ENCODE results near the gene BICDL1.
"Not testable (repeated sequence)": the region's sequence is repeated elsewhere in the genome, so short reads cannot be mapped to it uniquely, and the experiment has no call there.

Gene BICDL1

DNA sequence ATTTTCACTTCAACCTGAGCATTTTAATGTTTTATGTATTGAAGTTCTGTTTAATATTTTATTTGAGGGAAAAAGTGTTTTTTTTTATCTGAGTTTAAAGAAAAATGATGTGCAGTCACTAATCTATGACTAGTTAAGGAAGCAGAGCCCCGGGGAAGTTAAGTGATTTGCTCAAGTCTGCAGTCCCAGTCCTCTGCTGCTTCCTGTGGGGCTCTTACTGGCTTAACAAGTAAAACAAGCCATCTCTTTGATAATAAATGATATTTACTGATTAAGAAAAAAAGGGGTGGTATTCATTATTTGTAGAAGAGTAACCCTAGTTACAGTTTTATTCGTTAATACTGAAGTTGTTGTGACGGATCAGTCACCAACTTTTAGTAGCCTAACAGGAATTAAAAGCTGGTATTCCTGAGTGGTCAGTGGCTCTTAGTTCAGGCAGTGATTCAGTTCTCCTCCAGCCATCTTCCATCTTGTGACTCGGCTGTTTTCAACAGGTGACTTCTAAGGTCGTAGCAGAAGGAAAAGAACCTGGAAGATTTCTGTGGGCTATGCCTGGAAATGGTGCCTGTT is 21.7 kb downstream of the BICDL1 start:
- H3K27ac ChIP-seq (replicated peaks) = no peak overlapping the region

DNA sequence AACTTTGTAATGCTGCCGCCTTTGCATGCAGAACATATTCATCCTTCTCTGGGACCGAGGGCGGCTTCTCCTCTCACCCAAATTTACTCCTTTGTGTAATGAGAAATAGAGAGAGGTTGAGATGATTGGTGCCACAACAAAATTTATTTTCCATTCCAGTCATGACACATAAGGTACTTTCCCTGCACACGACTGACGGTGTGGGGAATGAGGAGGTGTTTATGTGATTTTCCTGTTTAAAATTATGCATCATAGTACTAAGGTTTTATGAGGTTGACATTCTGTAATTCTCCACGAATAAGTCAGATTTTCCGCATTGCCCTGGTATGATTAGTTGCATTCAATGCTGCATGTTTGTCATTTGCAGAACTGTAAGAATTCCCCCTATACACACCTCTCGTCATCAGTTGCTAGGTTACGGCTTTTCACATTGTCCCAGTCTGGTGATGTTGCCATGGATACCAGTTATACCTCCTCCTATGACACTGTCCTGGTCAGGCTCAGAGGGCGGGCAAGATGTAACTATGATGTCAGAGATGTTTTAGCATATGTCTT is 23.1 kb downstream of the BICDL1 start:
- H3K27me3 ChIP-seq (ENCODE audit: insufficient read depth, poor library complexity, severe bottlenecking) = no peaks in the 10 kb centered on the region
- no peak overlapping the region for H3K27ac ChIP-seq (replicated peaks)
- DNase-seq (ENCODE audit: low read depth in 1 of 2, low spot score in 1 of 2) = no peak
- no peak overlapping the region for H3K4me3 ChIP-seq (replicated peaks; ENCODE audit: insufficient read depth, low read length)
- TF ChIP-seq, protein P1, sequence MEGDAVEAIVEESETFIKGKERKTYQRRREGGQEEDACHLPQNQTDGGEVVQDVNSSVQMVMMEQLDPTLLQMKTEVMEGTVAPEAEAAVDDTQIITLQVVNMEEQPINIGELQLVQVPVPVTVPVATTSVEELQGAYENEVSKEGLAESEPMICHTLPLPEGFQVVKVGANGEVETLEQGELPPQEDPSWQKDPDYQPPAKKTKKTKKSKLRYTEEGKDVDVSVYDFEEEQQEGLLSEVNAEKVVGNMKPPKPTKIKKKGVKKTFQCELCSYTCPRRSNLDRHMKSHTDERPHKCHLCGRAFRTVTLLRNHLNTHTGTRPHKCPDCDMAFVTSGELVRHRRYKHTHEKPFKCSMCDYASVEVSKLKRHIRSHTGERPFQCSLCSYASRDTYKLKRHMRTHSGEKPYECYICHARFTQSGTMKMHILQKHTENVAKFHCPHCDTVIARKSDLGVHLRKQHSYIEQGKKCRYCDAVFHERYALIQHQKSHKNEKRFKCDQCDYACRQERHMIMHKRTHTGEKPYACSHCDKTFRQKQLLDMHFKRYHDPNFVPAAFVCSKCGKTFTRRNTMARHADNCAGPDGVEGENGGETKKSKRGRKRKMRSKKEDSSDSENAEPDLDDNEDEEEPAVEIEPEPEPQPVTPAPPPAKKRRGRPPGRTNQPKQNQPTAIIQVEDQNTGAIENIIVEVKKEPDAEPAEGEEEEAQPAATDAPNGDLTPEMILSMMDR (IDR thresholded peaks at IDR 0.05; ENCODE audit: insufficient read depth, low read length) = no peak
- no peak for TF ChIP-seq GABPA (IDR thresholded peaks at IDR 0.05; ENCODE audit: low read depth)
- TF ChIP-seq POLR2AphosphoS5 (IDR thresholded peaks at IDR 0.05; ENCODE audit: low read depth) = no peak
- TF ChIP-seq, protein P2, sequence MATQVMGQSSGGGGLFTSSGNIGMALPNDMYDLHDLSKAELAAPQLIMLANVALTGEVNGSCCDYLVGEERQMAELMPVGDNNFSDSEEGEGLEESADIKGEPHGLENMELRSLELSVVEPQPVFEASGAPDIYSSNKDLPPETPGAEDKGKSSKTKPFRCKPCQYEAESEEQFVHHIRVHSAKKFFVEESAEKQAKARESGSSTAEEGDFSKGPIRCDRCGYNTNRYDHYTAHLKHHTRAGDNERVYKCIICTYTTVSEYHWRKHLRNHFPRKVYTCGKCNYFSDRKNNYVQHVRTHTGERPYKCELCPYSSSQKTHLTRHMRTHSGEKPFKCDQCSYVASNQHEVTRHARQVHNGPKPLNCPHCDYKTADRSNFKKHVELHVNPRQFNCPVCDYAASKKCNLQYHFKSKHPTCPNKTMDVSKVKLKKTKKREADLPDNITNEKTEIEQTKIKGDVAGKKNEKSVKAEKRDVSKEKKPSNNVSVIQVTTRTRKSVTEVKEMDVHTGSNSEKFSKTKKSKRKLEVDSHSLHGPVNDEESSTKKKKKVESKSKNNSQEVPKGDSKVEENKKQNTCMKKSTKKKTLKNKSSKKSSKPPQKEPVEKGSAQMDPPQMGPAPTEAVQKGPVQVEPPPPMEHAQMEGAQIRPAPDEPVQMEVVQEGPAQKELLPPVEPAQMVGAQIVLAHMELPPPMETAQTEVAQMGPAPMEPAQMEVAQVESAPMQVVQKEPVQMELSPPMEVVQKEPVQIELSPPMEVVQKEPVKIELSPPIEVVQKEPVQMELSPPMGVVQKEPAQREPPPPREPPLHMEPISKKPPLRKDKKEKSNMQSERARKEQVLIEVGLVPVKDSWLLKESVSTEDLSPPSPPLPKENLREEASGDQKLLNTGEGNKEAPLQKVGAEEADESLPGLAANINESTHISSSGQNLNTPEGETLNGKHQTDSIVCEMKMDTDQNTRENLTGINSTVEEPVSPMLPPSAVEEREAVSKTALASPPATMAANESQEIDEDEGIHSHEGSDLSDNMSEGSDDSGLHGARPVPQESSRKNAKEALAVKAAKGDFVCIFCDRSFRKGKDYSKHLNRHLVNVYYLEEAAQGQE (IDR thresholded peaks at IDR 0.05; ENCODE audit: insufficient replicate concordance, low read depth) = no peak
- no peak for TF ChIP-seq SPI1 (IDR thresholded peaks at IDR 0.05; ENCODE audit: borderline replicate concordance, low read depth)

More for the DNA sequence above, 21.7 kb downstream of the BICDL1 start:
- Histone ChIP-seq H3K27me3 (ENCODE audit: insufficient read depth, poor library complexity, severe bottlenecking) (no peaks in the 10 kb centered on the region), H3K4me3 (replicated peaks; ENCODE audit: insufficient read depth, low read length) (no peak overlapping the region)
- TF ChIP-seq SPI1 (IDR thresholded peaks at IDR 0.05; ENCODE audit: borderline replicate concordance, low read depth) (no peak), POLR2AphosphoS5 (IDR thresholded peaks at IDR 0.05; ENCODE audit: low read depth) (no peak), GABPA (IDR thresholded peaks at IDR 0.05; ENCODE audit: low read depth) (no peak)
- TF ChIP-seq, protein P2 (IDR thresholded peaks at IDR 0.05; ENCODE audit: insufficient replicate concordance, low read depth) = no peak
- TF ChIP-seq, protein P1 (IDR thresholded peaks at IDR 0.05; ENCODE audit: insufficient read depth, low read length) = no peak
- DNase-seq (ENCODE audit: low read depth in 1 of 2, low spot score in 1 of 2) = no peak

DNA sequence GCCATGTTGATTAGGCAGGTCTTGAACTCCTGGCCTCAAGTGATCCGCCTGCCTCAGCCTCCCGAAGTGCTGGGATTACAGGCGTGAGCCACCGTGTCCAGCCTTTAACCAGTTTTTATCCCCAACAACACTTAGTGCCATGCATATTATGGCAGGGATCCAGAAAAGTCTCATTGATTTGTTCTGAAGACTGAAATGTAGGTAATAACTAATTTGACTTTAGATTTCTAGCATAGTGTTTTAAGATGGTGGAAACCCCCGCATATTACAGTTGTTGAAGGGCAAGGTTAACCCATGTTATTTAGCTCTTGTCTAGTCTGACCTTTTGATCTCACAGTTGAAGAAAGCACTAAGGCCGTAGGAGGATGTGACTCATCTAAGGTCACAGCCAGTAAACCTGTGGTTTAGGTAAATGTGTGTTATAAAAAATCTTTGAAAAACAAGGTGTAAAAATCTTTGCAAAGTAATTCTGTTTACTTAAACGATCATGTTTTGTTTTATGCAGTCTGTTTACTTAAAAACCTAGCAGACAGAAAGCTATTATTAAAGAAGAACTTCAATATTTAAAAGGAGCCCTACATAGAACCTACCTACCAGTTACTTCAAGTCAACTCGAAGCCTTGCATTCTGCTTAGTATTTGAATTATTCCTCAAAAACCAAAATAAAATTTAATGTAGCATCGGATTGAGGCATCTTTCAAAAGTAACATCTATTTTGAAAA is 24.8 kb downstream of the BICDL1 start:
- Histone ChIP-seq H3K27ac (replicated peaks) (no peak overlapping the region), H3K4me3 (replicated peaks; ENCODE audit: insufficient read depth, low read length) (no peak overlapping the region), H3K27me3 (ENCODE audit: insufficient read depth, poor library complexity, severe bottlenecking) (no peaks in the 10 kb centered on the region)
- DNase-seq (ENCODE audit: low read depth in 1 of 2, low spot score in 1 of 2) = no peak
- TF ChIP-seq GABPA (IDR thresholded peaks at IDR 0.05; ENCODE audit: low read depth) (no peak), POLR2AphosphoS5 (IDR thresholded peaks at IDR 0.05; ENCODE audit: low read depth) (no peak)

DNA sequence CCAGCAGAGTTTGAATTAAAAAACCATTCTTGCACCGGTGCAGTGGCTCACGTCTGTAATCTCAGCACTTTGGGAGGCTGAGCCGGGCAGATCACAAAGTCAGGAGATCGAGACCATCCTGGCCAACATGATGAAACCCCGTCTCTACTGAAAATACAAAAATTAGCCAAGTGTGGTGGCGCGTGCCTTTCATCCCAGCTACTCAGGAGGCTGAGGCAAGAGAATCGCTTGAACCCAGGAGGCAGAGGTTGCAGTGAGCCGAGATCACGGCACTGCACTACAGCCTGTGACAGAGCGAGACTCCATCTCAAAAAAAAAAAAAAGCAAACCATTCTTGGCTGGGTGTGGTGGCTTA is 25.3 kb downstream of the BICDL1 start:
- H3K27me3 ChIP-seq (ENCODE audit: insufficient read depth, poor library complexity, severe bottlenecking); H3K27ac ChIP-seq (replicated peaks); DNase-seq (ENCODE audit: low read depth in 1 of 2, low spot score in 1 of 2); H3K4me3 ChIP-seq (replicated peaks; ENCODE audit: insufficient read depth, low read length): not testable (repeated sequence)
